ENCODE results near the gene G6PC3.

The G6PC3 gene

DNA sequence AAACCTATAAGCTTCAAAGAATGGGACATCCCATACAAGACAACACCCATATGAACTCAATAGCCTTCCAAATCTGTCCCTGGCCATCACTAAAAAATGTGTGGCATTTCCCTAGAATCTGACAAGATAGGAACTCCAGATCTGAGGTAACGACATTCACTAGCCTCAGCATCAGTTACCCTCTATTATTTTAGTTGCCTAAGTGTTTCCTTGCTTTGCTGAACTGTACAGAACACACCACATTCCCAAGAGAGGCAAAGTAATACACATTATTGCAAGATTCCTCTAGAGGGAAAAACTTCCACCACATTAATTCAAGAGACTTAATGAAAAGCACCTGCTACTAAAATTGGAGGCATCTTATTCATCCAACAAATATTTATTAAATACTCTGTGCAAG lies 9.1 kb upstream of the G6PC3 start:
- no peak for DNase-seq

- DNase-seq: no peak
Measured at GRCh38 chr17:44062871-44063270, 7.7 kb upstream of the G6PC3 start.

DNA sequence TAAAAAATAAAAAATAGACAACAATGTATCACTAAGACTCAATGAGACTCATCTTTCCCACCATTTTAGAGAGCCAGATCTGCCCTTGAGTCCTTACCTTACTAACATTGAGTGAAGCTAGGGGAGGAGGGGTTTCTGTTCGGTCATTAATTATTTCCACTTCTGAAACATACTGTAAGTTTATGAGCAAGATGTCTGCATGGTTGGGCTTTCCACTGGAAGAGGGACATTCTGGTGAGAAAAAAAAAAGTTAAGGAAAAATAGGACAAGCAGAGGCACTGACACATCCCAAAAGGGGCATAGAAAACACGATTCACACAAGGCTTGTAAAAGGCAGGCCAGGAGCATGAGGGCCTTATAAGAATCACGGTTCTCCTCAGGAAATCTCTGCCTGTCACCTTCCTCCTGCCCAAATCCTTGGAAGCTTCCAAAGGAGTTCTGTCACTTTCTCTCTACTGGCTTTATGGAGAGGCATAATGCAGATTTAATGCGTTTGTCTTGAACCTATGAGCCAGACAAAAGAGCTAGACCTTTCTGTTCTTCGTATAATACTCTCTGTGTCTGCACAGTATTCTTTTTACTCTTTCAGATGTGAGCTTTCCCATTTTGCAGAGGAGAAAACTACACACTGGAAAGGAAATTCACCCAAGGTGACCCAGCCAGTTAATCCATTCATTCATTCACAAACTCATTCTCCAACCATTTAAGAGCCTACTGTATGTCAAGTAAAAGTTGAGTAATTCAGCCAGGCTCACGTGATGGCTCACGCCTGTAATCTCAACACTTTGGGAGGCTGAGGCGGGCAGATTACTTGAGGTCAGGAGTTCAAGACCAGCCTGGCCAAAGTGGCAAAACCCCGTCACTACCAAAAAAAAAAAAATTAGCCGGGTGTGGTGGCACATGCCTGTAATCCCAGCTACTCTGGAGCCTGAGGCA lies 6.6 kb upstream of the G6PC3 start:
- DNase-seq: no peak

GRCh38 chr17:44065668-44066203 lies 4.8 kb upstream of the G6PC3 start:
- no peak for DNase-seq

- DNase-seq: peak; percentile 85
Measured at GRCh38 chr17:44066204-44066930, 4.2 kb upstream of the G6PC3 start, which contains the start of gene LSM12. Gene LSM12, minus strand, starts transcription at chr17:44066671. Its CDS starts 84 bp downstream, at chr17:44066587.

GRCh38 chr17:44067545-44067940 lies 3.0 kb upstream of the G6PC3 start:
- DNase-seq: no peak

- no peak for DNase-seq
Measured at GRCh38 chr17:44069974-44070454, 521 bp upstream of the G6PC3 start.

- DNase-seq: no peak
Measured at GRCh38 chr17:44071198-44071520, 624 bp downstream of the G6PC3 start.

GRCh38 chr17:44071772-44072171 lies 1.2 kb downstream of the G6PC3 start:
- no peak for DNase-seq

GRCh38 chr17:44074231-44074910 lies 3.8 kb downstream of the G6PC3 start:
- DNase-seq: no peak

- no peak for DNase-seq
Measured at GRCh38 chr17:44074911-44075285, 4.4 kb downstream of the G6PC3 start.

DNA sequence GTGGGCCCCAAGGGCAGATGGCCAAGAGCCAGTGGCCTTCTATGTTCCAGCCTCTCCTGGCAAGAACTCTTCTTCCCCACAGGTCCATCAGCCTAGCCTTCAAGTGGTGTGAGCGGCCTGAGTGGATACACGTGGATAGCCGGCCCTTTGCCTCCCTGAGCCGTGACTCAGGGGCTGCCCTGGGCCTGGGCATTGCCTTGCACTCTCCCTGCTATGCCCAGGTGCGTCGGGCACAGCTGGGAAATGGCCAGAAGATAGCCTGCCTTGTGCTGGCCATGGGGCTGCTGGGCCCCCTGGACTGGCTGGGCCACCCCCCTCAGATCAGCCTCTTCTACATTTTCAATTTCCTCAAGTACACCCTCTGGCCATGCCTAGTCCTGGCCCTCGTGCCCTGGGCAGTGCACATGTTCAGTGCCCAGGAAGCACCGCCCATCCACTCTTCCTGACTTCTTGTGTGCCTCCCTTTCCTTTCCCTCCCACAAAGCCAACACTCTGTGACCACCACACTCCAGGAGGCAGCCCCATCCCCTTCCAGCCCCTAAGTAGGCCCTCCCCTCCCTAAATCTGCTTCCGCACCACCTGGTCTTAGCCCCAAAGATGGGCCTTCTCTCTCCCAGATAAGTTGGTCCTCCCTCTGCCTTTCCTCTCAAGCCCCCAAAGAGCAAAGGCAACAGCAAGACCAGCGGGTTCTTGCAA lies 5.2 kb downstream of the G6PC3 start:
- DNase-seq: no peak

GRCh38 chr17:44076716-44077594 lies 6.4 kb downstream of the G6PC3 start:
- no peak for DNase-seq

DNA sequence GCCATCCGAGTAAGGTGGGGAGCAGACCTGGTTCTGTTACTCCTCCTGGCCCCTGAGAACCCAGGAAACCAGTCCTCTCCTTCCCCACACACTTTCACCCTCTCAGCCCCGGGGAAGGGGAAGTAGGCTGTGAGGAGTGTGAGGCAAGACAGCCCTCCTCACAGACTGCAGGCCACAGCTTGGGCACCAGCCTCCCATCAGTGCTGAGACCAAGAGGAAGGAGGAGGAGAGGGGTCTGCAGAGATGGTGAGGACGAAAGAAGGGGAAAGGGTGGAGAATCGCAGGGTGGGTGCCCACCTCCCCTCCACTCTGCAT lies 7.0 kb downstream of the G6PC3 start:
- no peak for DNase-seq

GRCh38 chr17:44078412-44078811 lies 7.9 kb downstream of the G6PC3 start:
- DNase-seq: no peak

GRCh38 chr17:44079877-44080821 lies 9.6 kb downstream of the G6PC3 start:
- no peak for DNase-seq

DNA sequence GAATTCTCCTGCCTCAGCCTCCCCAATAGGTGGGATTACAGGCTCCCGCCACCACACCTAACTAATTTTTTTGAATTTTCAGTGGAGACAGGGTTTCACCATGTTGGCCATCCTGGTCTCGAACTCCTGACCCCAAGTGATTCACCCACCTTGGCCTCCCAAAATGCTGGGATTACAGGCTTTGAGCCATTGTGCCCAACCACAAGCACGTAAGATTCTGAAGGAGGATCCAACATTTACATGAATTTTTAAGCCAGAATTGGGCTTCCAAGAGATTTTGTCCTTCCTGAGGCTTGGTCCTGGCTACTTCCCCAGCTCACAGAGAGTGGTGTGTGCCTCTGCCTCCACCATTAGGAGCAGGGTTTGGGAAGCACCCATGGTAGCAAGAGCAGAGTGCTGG lies 11.1 kb downstream of the G6PC3 start:
- no peak for DNase-seq

DNA sequence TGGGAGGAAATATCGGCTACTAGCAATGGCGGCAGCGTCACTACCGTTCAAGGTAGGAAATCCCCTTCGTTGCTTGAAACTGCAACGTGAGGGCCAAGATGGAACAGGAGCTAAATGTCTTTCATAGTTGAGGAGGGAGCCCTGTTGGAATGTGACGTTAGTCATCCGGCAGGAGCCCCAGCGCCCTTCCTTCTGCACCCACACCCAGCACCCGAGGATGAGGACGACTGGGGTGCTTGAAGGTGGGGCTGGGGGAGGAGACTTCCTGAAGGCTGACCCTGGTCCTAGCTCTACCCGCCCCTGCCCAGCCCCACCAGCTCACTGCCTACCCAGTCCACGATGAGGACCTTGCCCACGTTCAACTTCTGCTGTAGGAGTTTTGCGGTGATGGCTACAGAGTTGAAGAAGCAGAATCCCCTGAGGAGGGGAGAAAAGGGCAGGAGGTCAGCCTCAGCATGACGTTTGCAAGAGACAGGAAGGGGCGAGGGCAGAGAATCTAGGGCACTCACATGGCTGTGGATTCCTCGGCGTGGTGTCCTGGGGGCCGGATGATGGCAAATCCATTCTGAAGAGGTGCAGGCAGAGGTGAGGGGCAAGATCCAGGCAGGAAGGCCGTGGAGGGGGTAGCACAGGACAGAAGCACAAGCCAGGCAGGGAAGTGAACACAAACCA lies 11.9 kb downstream of the G6PC3 start:
- no peak for DNase-seq

GRCh38 chr17:44083250-44083849 lies 12.8 kb downstream of the G6PC3 start:
- DNase-seq: no peak

- DNase-seq: no peak
Measured at GRCh38 chr17:44084131-44084538, 13.6 kb downstream of the G6PC3 start.
